Neural cell (in vitro differentiated cells): ENCODE data around the gene ZNF606. TPM values are rescaled to one million over a fixed set of nuclear protein-coding genes. Genes with fewer than 3 reads are reported as not detected.

ENCODE experiments used
- H2AFZ ChIP-seq: fragments of 200-600, 300-800 bp; sonication (generic), shearing (Covaris generic); 2 replicates; pipeline ENCODE4 v1.6.0; 2014; ENCODE audit warnings: low read depth, mild to moderate bottlenecking, antibody characterized with exemption, low read length, moderate library complexity
- H3F3A ChIP-seq: fragments of 200-600 bp; shearing (Covaris generic); 2 replicates; pipeline ENCODE4 v1.6.1; 2016; ENCODE audit warnings: mild to moderate bottlenecking, moderate library complexity, mixed read lengths, antibody characterized with exemption, low read length; ENCODE audit not compliant: insufficient read depth, poor library complexity, severe bottlenecking
- H3K27ac ChIP-seq: fragments of 200-600, 300-800 bp; sonication (generic), shearing (Covaris generic); 2 replicates; pipeline ENCODE4 v1.5.1; 2014; ENCODE audit warnings: mild to moderate bottlenecking, low read length, moderate library complexity
- H3K27me3 ChIP-seq: fragments of 300-800, 200-600 bp; sonication (generic), shearing (Covaris generic); 2 replicates; pipeline ENCODE4 v1.6.0; 2014; ENCODE audit warnings: mild to moderate bottlenecking, low read depth, low read length, moderate library complexity; ENCODE audit not compliant: insufficient read depth
- H3K36me3 ChIP-seq: fragments of 300-800, 200-600 bp; sonication (generic), shearing (Covaris generic); 2 replicates; pipeline ENCODE4 v1.5.1; 2014; ENCODE audit warnings: mild to moderate bottlenecking, antibody characterized with exemption, low read length, moderate library complexity; ENCODE audit not compliant: insufficient read depth
- H3K4me2 ChIP-seq: fragments of 300-800, 200-600 bp; sonication (generic), shearing (Covaris generic); 2 replicates; pipeline ENCODE4 v1.6.0; 2014; ENCODE audit warnings: mild to moderate bottlenecking, low read length
- H3K4me3 ChIP-seq: fragments of 300-800, 200-600 bp; sonication (generic), shearing (Covaris generic); 2 replicates; pipeline ENCODE4 v1.5.1; 2014; ENCODE audit warnings: mild to moderate bottlenecking, low read length, moderate library complexity
- H3K79me2 ChIP-seq: fragments of 200-600 bp; shearing (Covaris generic); replicated peaks from 2 replicates; pipeline ENCODE4 v1.6.0; 2014; ENCODE audit warnings: mild to moderate bottlenecking, low read length, moderate library complexity; ENCODE audit not compliant: insufficient read depth
- H3K9ac ChIP-seq: fragments of 300-800, 200-600 bp; sonication (generic), shearing (Covaris generic); 2 replicates; pipeline ENCODE4 v1.6.1; 2016; ENCODE audit warnings: mild to moderate bottlenecking, low read length, mixed read lengths
- H3K9me2 ChIP-seq: fragments of 200-600 bp; shearing (Covaris generic); 2 replicates; pipeline ENCODE4 v1.6.1; 2016; ENCODE audit warnings: mild to moderate bottlenecking, low read length, mixed read lengths; ENCODE audit not compliant: insufficient read depth
- H3K9me3 ChIP-seq: fragments of 200-600, 300-800 bp; sonication (generic), shearing (Covaris generic); 2 replicates; pipeline ENCODE4 v1.6.1; 2016; ENCODE audit warnings: mild to moderate bottlenecking, mixed run types, low read length, moderate library complexity, mixed read lengths
- H4K20me1 ChIP-seq: fragments of 200-600 bp; shearing (Covaris generic); 2 replicates; pipeline ENCODE4 v1.6.1; 2016; ENCODE audit warnings: mild to moderate bottlenecking, mixed run types; ENCODE audit not compliant: insufficient read depth
- CTCF ChIP-seq: fragments of 450-650 bp; IDR thresholded peaks from 2 replicates; pipeline ENCODE4 v1.5.1; 2014; ENCODE audit warnings: antibody characterized with exemption, mild to moderate bottlenecking, moderate library complexity; ENCODE audit not compliant: poor library complexity, severe bottlenecking
- EP300 ChIP-seq: fragments of 450-650 bp; conservative IDR thresholded peaks from 2 replicates; pipeline ENCODE4 v1.6.1; 2014; ENCODE audit warnings: antibody characterized with exemption, mild to moderate bottlenecking, moderate library complexity; ENCODE audit not compliant: poor library complexity, severe bottlenecking
- EZH2 ChIP-seq: fragments of 200-600, 300-800 bp; shearing (Covaris generic), sonication (generic); IDR thresholded peaks from 2 replicates; pipeline ENCODE4 v1.6.1; 2014; ENCODE audit warnings: antibody characterized with exemption, low read length, borderline replicate concordance, mild to moderate bottlenecking; ENCODE audit not compliant: insufficient read depth, poor library complexity, severe bottlenecking
- MXI1 ChIP-seq: fragments of 450-650 bp; conservative IDR thresholded peaks from 2 replicates; pipeline ENCODE4 v1.6.1; 2014; ENCODE audit warnings: antibody characterized with exemption, mild to moderate bottlenecking; ENCODE audit not compliant: poor library complexity, severe bottlenecking
- POLR2AphosphoS5 ChIP-seq: IDR thresholded peaks from 2 replicates; pipeline ENCODE4 v1.6.1; 2012
- RAD21 ChIP-seq: fragments of 450-650 bp; conservative IDR thresholded peaks from 2 replicates; pipeline ENCODE4 v1.6.1; 2014; ENCODE audit warnings: antibody characterized with exemption, mild to moderate bottlenecking, moderate library complexity
- REST ChIP-seq: IDR thresholded peaks from 2 replicates; pipeline ENCODE4 v1.6.1; 2012; ENCODE audit warnings: borderline replicate concordance
- SMC3 ChIP-seq: fragments of 450-650 bp; conservative IDR thresholded peaks from 2 replicates; pipeline ENCODE4 v1.6.1; 2014; ENCODE audit warnings: antibody characterized with exemption, mild to moderate bottlenecking, moderate library complexity; ENCODE audit not compliant: poor library complexity
- TAF1 ChIP-seq: IDR thresholded peaks from 2 replicates; pipeline ENCODE4 v1.6.1; 2012; ENCODE audit warnings: low read depth
- polyA plus RNA-seq: library from polyadenylated mRNA; depleted of rRNA; stranded (reverse); fragments of >200 nt; gene quantifications from 2 replicates; pipeline ENCODE4 v1.2.3, GENCODE V29; 2014

The ZNF606 gene
- polyA plus RNA-seq, 1 donor from 2014 or later = 39.1 TPM

GRCh38 chr19:58047672-58048071 lies 45.1 kb upstream of the ZNF606 start:
- no peaks in the 10 kb centered on the region for H3K79me2 ChIP-seq

GRCh38 chr19:58046856-58047255 lies 44.2 kb upstream of the ZNF606 start:
- no peaks in the 10 kb centered on the region for H4K20me1 ChIP-seq
- no peak overlapping the region for H3K27ac ChIP-seq
- no peaks in the 10 kb centered on the region for H3K9me2 ChIP-seq
- H3K4me2 ChIP-seq = no peak overlapping the region
- H3K27me3 ChIP-seq = no peaks in the 10 kb centered on the region
- H3F3A ChIP-seq = no peaks in the 10 kb centered on the region
- H3K9me3 ChIP-seq = peaks cover 16% of the 10 kb centered on the region
- no peaks in the 10 kb centered on the region for H3K36me3 ChIP-seq
- H3K79me2 ChIP-seq = no peaks in the 10 kb centered on the region
- no peak overlapping the region for H3K9ac ChIP-seq
- H2AFZ ChIP-seq = no peak overlapping the region
- H3K4me3 ChIP-seq = no peak overlapping the region
- TF ChIP-seq TAF1 (no peak), RAD21 (no peak), EP300 (no peak), EZH2 (no peak), CTCF (no peak), REST (no peak), POLR2AphosphoS5 (no peak)

More at GRCh38 chr19:58047672-58048071, 45.1 kb upstream of the ZNF606 start:
- H4K20me1 ChIP-seq = no peaks in the 10 kb centered on the region
- H3K9me3 ChIP-seq = peaks cover 16% of the 10 kb centered on the region
- H3K4me2 ChIP-seq = no peak overlapping the region
- no peak overlapping the region for H3K27ac ChIP-seq
- H3K36me3 ChIP-seq = no peaks in the 10 kb centered on the region
- no peak overlapping the region for H3K4me3 ChIP-seq
- no peaks in the 10 kb centered on the region for H3K9me2 ChIP-seq
- no peaks in the 10 kb centered on the region for H3K27me3 ChIP-seq
- H3F3A ChIP-seq = no peaks in the 10 kb centered on the region
- H2AFZ ChIP-seq = no peak overlapping the region
- H3K9ac ChIP-seq = no peak overlapping the region
- TF ChIP-seq EP300 (no peak), SMC3 (no peak), TAF1 (no peak), MXI1 (no peak), POLR2AphosphoS5 (no peak), REST (no peak), RAD21 (no peak), CTCF (no peak), EZH2 (no peak)
